ENCODE measurements around the gene MRPS24.

- TF ChIP-seq POLR2AphosphoS5 (IDR thresholded peaks at IDR 0.05; ENCODE audit: low read depth, low read length) (no peak), TAF1 (IDR thresholded peaks at IDR 0.05; ENCODE audit: borderline replicate concordance, insufficient read depth, low read length) (no peak), REST (IDR thresholded peaks at IDR 0.05; ENCODE audit: insufficient read depth in 1 of 2, low read depth in 2 of 2, low read length in 2 of 2) (no peak), SIN3A (IDR thresholded peaks at IDR 0.05; ENCODE audit: borderline replicate concordance, insufficient read depth, low read length) (no peak), FOXP2 (optimal IDR thresholded peaks at IDR 0.05; ENCODE audit: borderline replicate concordance, extremely low read depth, extremely low read length, insufficient read depth) (no peak)
These were observed 537 bp upstream of the MRPS24 start for GRCh38 chr7:43869867-43870240.

All from PFSK-1 (cell line).